HG02763 (cell line): Measurements from ENCODE around the gene CDRT15.
"Not testable (repeated sequence)": the region's sequence is repeated elsewhere in the genome, so short reads cannot be mapped to it uniquely, and the experiment has no call there.

Source experiments
- ATAC-seq: cut with Tn5 transposase; IDR thresholded peaks from one replicate; pipeline ENCODE4 v1.9.1; 2021; ENCODE audit warnings: mild to moderate bottlenecking, moderate library complexity; ENCODE audit not compliant: unreplicated experiment

The CDRT15 gene

DNA sequence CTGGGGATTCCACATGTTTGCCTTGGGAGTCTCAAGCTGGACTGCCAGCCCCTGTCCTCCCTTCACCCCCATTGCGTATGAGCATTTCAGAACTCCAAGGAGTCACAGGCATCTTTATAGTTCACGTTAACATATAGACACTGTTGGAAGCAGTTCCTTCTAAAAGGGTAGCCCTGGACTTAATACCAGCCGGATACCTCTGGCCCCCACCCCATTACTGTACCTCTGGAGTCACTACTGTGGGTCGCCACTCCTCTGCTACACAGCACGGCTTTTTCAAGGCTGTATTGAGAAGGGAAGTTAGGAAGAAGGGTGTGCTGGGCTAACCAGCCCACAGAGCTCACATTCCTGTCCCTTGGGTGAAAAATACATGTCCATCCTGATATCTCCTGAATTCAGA, 28.9 kb downstream of the CDRT15 start:
- ATAC-seq, result no peak

DNA sequence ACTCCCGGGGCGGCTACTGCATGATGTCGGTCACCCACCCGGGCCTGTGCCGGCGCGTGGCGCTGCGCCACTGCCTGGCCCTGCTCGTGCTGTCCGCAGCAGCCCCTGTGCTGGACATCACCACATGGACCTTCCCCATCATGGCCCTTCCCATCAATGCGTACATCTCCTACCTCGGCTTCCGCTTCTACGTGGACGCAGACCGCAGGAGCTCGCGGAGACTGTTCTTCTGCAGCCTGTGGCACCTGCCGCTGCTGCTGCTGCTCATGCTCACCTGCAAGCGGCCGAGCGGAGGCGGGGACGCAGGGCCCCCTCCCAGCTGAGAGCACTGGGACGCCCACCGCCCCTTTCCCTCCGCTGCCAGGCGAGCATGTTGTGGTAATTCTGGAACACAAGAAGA, 29.8 kb downstream of the CDRT15 start:
- no peak for ATAC-seq

DNA sequence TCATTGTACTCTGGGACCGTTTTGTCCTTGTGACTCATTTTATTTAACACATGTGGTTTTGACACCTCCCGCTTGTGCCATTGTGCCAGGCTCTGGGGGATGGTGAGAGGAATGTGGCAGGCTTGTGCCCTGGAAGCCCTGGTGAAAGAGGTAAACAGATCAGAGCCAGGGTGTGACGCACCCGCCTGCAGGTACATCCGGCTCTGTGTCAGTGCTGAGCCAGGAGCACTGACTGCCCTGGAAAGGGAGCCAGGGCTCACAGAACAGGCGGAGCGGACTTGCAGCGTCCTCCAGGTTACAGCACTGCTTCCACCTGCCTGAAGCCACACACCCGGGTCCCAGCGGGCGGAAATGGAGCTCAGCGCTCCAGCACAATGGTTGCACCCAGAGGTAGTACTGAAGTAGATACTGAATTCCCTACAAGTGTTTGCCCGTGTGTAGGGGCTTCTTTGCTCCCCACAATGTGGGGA, 30.6 kb downstream of the CDRT15 start:
- ATAC-seq, result no peak

DNA sequence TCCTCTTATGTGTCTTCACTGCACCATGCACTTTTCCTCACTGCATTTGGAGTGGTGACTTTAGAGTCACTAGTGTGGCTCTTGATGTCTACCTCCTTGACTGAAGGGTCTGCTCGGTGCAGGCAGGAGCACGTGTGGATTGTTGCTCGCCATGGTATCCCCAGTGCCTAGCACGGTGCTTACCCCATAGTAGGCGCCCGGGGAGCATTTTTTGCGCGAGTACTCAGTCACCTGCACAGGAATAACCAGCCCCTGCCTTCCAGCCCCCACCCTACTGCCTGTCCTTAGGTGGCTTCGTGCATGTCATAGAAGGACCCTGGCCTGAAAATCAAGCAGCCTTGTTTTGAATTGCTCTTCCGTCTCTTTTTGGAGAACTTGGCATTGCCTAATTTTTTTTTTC, 31.3 kb downstream of the CDRT15 start:
- ATAC-seq, result no peak

DNA sequence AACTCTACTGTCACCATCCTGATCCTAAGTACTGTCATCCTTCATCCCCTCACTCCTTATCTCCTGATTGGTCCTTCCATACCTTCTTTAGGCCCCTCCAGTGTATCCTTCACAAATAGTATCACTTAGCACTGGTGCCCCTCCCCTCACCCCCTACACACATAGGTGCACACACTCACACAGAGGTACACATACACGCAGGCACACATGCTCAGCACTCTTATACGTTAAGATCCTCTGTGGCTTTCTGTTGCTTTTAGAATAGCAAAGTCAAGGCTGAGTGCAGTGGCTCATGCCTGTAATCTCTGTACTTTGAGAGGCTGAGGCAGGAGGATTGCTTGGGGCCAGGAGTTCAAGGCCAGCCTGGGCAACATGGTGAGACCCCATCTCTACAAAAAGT, 32.1 kb downstream of the CDRT15 start:
- ATAC-seq, result no peak

DNA sequence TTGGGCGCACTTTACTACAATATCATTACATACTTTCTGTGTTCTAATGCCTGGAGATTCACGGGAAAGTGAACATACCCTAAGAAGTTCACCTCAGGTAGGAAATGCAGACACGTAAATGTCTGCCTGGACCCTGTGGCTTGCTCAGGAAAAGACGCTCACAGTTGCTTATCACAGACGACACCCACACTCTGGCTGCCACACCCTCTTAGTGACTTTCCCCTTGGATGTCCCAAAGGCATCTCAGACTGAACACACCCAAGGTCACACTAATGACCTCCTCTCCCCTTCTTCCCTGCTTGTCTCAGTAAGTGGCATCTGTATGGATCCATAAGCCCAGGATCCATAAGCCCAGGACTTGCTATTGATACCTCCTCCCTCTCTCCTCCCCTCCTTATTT, 32.6 kb downstream of the CDRT15 start:
- no peak for ATAC-seq

DNA sequence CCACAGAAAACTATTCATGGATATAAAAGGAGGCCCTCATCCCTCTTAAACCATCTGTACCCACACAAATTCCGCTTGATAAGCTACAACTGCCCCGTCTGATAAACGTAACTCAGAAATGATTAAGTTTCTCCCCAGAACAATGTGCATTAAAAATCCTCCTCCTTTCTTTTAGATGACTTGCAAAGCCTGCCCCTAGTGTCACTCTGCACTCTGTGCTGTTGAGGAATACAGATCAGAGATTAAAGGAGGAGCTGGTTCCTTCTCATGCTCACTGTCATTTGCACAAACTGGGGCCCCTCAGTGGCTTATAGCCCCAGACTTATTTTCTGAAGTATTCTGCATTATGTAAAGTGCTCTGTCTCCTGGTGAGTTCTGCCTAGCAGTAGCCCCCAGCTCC, 33.3 kb downstream of the CDRT15 start:
- ATAC-seq, result no peak

DNA sequence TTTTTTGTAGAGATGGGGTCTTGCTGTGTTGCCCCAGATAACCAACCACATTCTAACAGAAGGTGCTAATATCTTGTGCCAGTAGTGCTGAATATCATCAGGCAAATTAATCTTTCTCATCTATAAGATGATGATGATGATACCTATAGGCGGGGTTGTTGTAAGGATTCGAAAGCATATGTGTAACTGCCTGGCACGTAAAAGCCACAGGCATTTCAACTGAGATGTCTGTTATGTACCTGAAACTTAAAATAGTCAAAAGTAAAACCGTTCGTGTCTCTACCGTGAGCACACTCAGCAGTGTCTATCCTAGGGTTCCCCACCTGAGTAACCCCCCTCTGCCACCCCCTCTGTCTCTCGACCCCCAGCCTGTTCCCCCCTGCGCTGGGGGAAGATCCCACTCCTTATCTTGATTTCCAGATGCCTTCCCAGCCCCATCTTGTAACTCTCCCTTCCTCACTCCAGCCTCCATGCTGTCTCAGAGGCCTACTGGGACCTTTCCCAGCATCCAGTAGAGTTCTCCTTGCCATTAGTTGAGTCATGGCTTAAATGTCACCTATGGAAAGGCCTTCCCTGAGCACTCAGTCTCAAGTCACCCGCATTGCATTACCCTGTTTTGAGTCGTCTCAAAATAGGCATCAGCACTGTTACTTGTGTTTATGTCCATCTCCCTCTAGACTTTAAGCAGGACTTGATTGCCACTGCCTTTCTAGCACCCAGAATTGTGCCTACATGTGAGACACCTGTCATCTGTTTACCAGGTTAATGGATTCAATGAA, 34.1 kb downstream of the CDRT15 start:
- no peak for ATAC-seq

DNA sequence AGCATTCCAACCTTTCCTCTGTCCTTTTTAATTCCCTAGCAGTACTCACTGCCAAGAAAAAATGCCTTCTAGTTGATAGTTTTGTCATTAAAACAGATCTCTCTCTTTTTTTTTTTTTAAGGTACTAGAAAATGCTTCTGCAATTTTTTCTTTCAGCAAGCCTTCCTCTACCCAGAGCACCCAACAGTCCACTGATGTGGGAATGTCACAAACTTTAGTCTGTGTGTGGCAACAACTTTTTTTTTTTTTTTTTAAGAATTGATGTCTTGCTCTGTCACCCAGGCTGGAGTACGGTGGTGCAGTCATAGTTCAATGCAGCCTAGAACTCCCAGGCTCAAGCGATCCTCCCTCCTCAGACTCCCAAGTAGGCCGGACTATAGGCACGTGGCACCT, 34.7 kb downstream of the CDRT15 start:
- no peak for ATAC-seq

DNA sequence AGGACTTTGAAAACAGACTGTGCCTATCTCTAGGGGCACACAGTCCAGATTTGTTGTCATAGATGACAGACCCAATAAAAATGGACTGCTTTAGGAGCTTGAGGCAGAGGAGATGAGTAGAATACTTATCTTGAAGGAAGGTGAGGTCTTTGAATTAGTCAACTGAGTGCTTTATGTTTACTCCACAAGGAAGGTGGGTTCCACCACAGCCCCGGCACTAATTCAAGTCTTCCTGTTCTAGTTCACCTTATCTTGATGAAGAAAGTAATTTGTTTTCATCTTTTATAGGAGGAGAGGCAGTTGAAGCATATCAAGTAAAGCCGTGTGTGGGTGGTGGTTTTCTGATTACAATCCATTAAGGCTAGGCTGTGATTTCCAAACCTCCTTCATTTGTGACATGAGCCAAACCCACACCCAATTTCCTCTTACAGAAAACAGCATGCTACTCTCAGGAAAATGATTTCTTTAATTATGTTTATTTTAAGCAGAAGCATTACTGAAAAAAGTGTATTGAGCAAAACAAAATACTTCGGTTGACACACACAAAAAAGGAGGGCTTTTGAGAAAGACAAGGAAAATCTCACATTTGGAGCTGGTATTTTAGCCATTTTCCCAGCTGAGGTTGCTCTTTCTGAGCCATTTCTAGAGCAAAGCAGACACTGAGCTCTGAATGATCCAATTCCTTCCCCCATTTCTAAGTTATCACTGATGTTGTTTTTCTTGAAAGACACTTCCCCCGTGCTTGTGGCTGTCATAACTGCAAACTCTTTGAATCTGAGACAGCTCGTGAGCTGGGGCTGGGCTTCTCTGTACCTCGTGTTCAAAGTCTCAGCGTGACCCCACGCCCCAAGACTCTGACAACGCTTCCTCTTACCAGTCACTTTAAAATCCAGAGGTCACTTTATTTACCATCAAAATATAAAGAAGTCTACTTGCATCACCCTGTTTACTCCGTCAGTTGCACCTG, 35.4 kb downstream of the CDRT15 start:
- ATAC-seq, result no peak

DNA sequence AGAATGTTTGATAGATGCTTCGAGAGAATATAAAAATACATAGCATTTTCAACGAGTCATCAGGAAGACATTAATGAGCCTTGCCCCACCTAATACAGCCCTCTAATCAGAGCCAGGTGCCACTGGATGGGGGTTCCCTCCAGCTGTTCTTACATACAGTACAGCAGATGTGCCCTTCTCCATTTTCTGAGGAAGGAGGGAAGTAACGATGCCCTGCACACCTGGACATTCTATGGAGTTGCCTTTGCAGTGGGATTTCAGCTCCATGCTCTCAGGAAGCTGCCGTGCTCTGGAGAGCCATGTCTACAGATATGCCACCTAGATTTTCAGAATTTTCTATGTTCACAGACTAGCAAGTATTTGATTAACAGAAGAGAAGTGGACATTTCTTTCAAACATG, 36.3 kb downstream of the CDRT15 start:
- no peak for ATAC-seq

DNA sequence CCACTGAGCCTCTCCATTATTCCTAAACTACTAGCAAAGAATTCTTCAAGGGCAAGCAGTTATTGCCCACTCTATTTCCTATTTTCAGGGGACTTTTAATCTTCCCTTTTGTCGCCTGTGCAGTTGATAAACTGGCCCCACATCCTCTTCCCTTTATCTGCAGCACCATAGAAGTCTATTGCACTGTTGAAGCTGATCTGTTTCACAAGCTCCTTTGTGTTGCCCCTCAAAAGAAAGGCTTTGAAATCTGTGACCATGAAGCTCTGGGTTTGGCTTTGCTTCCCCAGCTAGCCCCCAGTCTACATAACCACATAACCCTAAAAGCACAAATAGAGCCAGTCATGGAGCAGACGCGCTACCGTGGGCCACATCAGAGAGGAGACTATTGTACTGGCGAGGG, 37.1 kb downstream of the CDRT15 start:
- no peak for ATAC-seq

DNA sequence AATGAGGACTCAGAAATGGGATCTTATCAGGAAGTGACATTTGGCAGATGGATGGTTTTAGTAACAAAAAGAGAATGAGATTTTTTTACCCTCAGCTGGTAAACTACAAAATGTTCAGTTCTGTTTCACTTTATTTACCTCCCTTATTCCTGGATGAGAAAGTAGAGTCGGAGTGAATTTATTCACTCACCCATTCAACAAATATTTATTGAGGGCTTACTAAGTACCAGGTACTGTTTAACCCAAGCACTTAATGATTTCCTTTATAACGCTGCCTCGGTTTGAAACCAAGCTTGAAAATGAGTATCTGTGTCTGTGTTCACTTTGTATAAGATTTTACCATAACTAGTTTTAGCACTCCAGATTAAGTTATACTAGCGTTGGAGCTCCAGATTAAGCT, 38.1 kb downstream of the CDRT15 start:
- no peak for ATAC-seq

DNA sequence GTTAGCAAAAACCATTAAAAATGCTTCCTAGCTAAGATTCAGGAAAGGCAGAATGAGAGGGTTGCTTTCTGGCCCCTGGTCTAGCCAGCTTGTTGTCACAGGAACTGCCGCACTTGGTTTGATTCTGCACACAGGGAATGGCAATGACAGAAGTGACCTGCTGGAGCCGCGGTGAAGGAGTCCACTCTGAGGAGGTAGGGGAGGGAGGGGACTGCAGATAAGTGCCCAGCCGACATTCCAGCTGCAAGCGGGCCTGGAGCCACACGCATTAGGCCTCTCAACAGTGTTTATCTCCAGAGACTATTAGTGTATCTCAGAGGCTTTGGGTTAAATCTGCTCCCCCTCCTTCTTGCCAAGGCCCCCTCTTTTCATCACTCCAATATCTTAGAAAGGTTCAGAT, 38.6 kb downstream of the CDRT15 start:
- ATAC-seq, result no peak

DNA sequence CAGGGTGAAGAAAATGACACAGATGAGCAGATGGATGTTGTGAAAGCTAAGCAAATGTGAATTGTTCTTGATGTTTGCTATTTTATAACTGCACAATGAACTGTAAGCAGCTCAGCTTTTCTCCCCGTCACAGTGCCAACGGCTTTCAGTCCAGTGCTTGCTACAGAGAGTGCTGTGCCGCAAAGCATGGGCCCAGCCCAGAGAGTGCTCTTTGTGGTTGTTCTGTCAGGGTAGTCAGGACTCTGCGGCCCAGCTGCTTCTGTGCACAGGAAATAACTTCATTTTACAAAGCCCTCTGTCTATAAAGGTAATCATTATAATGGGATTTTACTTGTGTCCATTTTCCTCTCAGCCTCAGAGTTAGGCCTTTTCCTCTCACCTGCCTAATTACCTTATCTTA, 39.1 kb downstream of the CDRT15 start:
- ATAC-seq, result no peak

DNA sequence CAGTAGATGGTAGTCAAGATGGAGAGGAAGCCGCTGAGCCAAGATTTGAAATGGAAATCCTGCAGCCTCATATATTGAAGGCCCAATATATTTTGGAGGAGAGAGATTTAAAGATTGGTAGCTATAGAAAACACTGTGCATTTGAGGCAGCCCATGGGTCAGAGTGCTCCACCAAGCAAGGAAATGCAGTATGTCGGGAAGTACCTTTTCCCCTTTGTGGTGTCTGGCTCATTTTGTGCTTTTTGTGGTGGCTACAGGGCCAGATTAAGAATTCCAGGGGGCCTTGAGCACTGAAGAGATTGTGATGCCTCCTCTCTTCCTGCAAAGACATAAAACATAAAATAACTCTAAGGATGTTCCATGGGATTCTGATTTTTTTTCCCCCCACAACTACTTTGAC, 39.6 kb downstream of the CDRT15 start:
- ATAC-seq, result no peak

DNA sequence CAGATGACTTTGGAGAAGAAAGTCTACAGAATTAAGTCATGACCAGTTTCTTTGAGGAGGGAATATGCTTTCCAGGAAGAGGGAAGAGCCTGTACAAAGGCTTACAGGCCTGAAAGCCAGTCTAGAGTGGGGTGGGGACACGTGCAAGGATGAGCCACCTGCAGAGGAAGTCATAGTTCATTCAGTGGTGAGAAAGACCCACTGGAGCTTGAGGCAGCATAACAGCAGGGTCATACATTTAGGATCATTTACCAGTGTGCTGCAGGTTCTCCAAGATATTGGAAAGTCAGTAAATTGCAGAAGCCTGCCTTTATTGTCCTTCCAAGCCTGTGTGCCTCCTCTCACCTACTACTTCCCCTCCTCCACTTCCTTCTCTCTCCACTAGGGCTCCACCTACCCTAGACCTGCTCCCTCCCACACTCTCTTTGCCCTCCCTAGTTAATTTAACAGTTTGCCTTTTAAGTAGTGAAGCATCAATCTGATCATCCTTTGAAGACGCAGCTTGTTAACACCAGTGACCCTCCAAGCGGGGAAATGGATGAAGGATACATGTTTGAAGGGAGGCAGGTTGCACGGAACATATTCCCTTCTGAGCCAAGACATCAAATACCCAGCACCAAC, 40.2 kb downstream of the CDRT15 start:
- ATAC-seq, result no peak

DNA sequence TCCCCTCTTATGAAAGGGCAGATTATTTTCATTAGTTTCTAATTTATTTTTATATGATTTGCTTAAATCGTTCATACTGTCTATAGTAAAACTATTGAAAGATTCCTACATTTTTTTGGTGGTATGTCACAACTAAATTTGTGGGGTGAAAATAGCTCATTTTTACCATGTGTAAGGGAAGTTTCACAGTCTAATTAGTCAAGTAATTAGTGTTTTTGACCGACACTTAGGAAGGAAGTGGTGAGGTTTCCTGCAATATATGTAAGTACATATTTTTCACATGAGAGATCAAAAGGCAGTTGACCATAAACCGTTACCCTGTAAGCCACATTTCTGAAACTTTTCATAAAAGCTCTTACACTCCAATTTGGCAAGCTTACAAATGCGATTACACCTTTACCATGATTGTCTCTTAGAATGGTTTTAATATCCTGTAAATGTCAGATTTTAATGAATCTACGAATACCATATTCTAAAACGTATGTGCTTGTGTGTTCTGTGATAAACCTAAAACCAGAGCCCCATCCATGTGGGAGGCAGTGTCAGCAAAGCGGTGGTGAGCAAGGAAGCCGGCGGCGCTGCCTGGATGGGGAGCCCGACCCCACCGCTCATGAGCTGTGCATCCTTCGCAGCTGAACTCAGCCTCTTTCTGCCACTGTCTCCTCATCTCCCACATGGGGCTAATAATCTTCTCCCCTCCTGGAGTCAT, 43.9 kb downstream of the CDRT15 start:
- ATAC-seq, result not testable (repeated sequence)

DNA sequence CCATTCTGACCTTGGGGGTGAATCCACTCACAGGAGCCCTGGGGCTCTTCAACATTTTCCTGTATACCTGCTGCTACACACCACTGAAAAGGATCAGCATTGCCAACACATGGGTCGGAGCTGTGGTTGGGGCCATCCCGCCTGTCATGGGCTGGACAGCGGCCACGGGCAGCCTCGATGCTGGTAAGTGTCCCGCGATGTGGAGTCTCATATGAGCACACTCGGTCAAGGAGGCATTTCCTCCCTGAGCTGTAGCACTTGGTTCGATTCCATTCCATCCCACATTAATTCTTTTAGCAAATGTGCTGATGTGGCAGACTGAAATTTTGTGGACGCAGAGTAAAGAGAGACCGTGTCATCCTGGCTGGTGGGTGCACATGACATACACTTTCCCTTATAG, 44.6 kb downstream of the CDRT15 start:
- ATAC-seq, result not testable (repeated sequence)

DNA sequence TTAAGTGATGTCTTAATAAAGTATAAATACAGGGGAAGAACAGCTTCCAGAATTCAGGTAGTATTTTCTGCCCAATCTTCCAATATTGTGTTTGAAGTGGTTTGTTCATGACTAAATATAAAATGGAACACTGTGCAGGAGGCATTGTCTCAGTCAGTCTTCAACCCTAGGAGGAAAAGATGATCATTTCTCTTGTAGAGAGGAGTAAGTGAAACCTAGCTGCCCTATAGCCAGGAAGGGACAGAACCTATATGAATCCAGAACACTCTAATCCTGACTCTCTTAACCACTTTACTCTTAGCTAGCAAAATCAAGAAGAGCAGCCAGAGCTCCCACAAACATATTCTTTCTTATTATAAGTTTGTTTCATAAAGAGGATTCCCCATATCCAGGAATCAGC, 45.2 kb downstream of the CDRT15 start:
- not testable (repeated sequence) for ATAC-seq

DNA sequence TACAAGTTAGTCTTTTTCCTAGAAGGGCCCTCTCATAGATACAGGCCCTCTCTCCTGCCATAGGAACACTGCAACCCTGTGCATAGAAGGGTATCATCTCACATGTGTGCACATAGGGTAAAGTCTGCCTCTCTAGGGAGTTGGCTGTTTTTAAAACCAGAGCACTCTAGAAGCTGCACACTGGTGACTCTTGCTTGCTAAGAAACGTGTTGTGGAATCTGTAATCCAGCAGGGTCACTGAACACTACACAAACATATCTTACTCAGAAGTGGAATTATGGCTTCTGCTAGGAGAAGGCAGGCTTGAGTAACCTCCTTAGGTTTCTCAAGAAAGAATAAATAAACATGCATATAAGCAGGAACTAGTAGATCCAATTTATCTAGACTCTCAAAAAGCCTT, 45.9 kb downstream of the CDRT15 start:
- ATAC-seq, result not testable (repeated sequence)
